ENCODE results near the gene MEG3.

MEG3 gene

GRCh38 chr14:100902295-100903133 is 76.6 kb downstream of the MEG3 start:
- Histone ChIP-seq H3K27ac (no peak overlapping the region), H3K4me3 (no peak overlapping the region)

DNA sequence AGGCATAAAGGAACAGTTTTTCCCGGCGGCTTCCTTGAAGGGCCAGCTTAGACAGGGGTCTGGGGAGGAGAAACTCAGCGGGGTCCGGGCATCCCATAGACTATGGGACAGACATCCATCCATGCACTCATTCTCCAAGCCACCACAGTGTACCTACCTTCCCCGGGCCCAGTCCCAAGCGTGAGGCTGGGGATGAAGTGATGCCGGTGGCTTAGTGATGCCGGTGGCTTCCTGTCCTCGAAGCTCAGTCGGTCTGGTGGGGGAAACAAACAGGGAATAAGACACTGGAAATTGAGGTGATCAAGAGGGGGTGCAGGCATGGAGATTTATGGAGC is 77.2 kb downstream of the MEG3 start:
- no peak overlapping the region for H3K27ac ChIP-seq
- no peak overlapping the region for H3K4me3 ChIP-seq

- Histone ChIP-seq H3K27ac (no peak within 1 kb of the TSS), H3K4me3 (no peak within 1 kb of the TSS)
These were observed 77.8 kb downstream of the MEG3 start, which contains the start of gene RTL1 for GRCh38 chr14:100903672-100904185. Gene RTL1 (minus strand): TSS chr14:100903722. CDS start chr14:100884788, 18,934 bp downstream.

- no peak overlapping the region for H3K27ac ChIP-seq
- no peak overlapping the region for H3K4me3 ChIP-seq
These were observed 78.6 kb downstream of the MEG3 start for GRCh38 chr14:100904307-100905087.

- Histone ChIP-seq H3K4me3 (no peak overlapping the region), H3K27ac (no peak overlapping the region)
These were observed 79.2 kb downstream of the MEG3 start for GRCh38 chr14:100905166-100905565.

DNA sequence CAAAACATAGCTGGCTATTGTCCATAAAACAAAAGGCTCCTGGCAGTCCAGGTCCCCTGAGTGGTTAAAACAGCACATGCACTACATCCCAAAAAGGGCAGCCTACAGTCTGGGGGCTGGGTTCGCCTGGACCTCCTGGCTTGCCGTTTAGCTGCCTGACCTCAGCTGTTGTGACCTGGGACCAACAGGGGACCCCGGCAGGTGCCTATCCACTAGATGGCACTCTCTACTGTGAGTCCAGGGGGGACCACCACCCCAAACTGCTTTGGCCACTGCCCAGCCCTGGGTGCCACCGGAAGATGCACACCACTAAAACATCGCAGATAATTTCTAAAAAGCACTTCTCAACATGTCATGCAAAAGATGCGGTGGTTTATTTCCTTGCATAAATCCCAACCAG is 80.5 kb downstream of the MEG3 start:
- no peak overlapping the region for H3K27ac ChIP-seq
- no peak overlapping the region for H3K4me3 ChIP-seq

DNA sequence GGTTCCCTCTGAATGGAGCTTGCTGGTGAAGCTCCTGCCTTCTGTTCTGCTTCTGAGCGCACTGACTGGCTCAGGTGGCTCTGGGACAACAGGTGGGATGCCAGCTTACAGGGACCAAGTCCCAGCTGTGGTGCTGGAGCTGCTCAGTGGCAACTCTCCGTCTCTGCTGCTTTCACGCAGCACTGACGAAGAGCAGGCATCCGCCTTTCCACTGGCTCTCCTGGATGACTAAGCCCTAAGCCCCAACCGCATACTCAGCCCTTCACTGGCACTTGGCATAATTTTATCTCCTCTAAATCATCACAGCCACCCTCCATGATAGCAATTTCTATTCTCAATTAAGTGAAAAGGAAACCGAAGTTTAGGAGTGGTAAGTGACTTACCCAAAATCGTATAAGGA is 81.3 kb downstream of the MEG3 start:
- no peak overlapping the region for H3K4me3 ChIP-seq
- no peak overlapping the region for H3K27ac ChIP-seq

- H3K4me3 ChIP-seq, result no peak overlapping the region
- H3K27ac ChIP-seq, result no peak overlapping the region
These were observed 83.5 kb downstream of the MEG3 start for GRCh38 chr14:100909439-100909838.
